ENCODE measurements around the gene ERCC6L2. TPM values are rescaled to one million over a fixed set of nuclear protein-coding genes. Genes with fewer than 3 reads are reported as not detected.

ERCC6L2 gene
- total and polyA plus RNA-seq, 2 donors (not counting 1 experiment from before 2014, with no cell fraction given), result 10.1 to 52.0 TPM

DNA sequence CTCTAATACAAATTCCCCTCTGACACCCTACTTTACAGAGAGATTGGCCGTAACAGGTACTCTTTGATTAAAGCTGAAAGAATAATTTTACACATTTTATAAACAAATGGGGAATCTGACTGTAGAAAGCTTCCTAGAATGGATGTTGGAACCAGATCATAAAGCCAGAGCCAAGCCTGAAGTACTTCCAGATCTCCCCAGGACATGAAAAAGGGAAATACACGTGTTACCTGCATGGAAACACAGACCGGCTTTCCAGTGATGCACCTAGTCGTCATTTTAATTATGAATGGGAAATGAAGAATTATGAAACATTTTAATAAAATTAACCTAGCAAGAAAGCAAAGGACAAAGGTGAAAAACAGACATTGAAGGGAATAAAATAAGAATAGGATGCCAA lies 66.5 kb downstream of the ERCC6L2 start:
- no peaks in the 10 kb centered on the region for H3K27me3 Mint-ChIP-seq
- no peak overlapping the region for H3K4me2 ChIP-seq (replicated peaks; ENCODE audit: low read depth, low read length, poor library complexity, severe bottlenecking)
- H3K4me3 ChIP-seq (ENCODE audit: control extremely low read depth in 1 of 5, extremely low read depth in 1 of 5, insufficient read depth in 1 of 5, low read depth in 2 of 5, low read length in 4 of 5), result no peak overlapping the region
- H3K9me3 Mint-ChIP-seq (ENCODE audit: insufficient read depth), result peaks cover 16% of the 10 kb centered on the region
- ATAC-seq (ENCODE audit: low read depth) (no peak), DNase-seq (no peak)
- no peaks in the 10 kb centered on the region for H3K4me1 ChIP-seq (ENCODE audit: control insufficient read depth in 2 of 2, insufficient read depth in 2 of 2, low read length in 2 of 2)
- WGBS (ENCODE audit: insufficient coverage), result no CpG with 5 or more reads among the region's 4 CpGs
- intact Hi-C loops (cut with micrococcal nuclease), result no loop called here
- H3K27ac ChIP-seq (ENCODE audit: low read length in 2 of 2), result no peak overlapping the region
- no peak overlapping the region for H3K4me3 Mint-ChIP-seq
- peaks cover 0 to 9% (median 4%) of the 10 kb centered on the region in 3 donors for H3K9me3 ChIP-seq (ENCODE audit: control extremely low read depth in 1 of 3, control insufficient read depth in 2 of 3, insufficient read depth in 1 of 3, low read length in 2 of 3)
- no peaks in the 10 kb centered on the region for H4K20me1 ChIP-seq (ENCODE audit: control insufficient read depth, insufficient read depth, low read length, poor library complexity, severe bottlenecking)
- CTCF ChIA-PET, result no interaction called here
- H3K27me3 ChIP-seq (replicated peaks in 1 of 4; ENCODE audit: control extremely low read depth in 1 of 4, control insufficient read depth in 3 of 4, insufficient read depth in 4 of 4, low read length in 3 of 4), result no peaks in the 10 kb centered on the region
- H3K27ac Mint-ChIP-seq, result no peak overlapping the region
- H2AFZ ChIP-seq (ENCODE audit: insufficient read depth, low read depth, low read length, poor library complexity, severe bottlenecking), result no peak overlapping the region
- no peak overlapping the region for H3K9ac ChIP-seq (ENCODE audit: low read length)
- TF ChIP-seq, protein P1, sequence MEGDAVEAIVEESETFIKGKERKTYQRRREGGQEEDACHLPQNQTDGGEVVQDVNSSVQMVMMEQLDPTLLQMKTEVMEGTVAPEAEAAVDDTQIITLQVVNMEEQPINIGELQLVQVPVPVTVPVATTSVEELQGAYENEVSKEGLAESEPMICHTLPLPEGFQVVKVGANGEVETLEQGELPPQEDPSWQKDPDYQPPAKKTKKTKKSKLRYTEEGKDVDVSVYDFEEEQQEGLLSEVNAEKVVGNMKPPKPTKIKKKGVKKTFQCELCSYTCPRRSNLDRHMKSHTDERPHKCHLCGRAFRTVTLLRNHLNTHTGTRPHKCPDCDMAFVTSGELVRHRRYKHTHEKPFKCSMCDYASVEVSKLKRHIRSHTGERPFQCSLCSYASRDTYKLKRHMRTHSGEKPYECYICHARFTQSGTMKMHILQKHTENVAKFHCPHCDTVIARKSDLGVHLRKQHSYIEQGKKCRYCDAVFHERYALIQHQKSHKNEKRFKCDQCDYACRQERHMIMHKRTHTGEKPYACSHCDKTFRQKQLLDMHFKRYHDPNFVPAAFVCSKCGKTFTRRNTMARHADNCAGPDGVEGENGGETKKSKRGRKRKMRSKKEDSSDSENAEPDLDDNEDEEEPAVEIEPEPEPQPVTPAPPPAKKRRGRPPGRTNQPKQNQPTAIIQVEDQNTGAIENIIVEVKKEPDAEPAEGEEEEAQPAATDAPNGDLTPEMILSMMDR (IDR thresholded peaks at IDR 0.05), result no peak
- TF ChIP-seq EZH2 (IDR thresholded peaks at IDR 0.05; ENCODE audit: borderline replicate concordance, insufficient read depth, low read depth, low read length, poor library complexity, severe bottlenecking), result no peak
- peaks cover 10 to 22% of the 10 kb centered on the region in 2 experiments for H3K36me3 ChIP-seq (replicated peaks in 1 of 2; ENCODE audit: control extremely low read depth in 1 of 2, control insufficient read depth in 1 of 2, extremely low read depth in 1 of 2, insufficient read depth in 2 of 2, low read length in 1 of 2)
- H3K79me2 ChIP-seq (ENCODE audit: control insufficient read depth, insufficient read depth, low read length), result no peaks in the 10 kb centered on the region
- POLR2A ChIA-PET, result no interaction called here
- no peaks in the 10 kb centered on the region for H3K4me1 Mint-ChIP-seq

- peaks cover 13% of the 10 kb centered on the region for H3K9me3 Mint-ChIP-seq (ENCODE audit: insufficient read depth)
Observed at GRCh38 chr9:95947118-95947517, 71.6 kb downstream of the ERCC6L2 start.

More at GRCh38 chr9:95947118-95947517, 71.6 kb downstream of the ERCC6L2 start:
- no peaks in the 10 kb centered on the region for H3K4me1 Mint-ChIP-seq
- Histone ChIP-seq H3K4me3 (ENCODE audit: control extremely low read depth in 1 of 5, extremely low read depth in 1 of 5, insufficient read depth in 1 of 5, low read depth in 2 of 5, low read length in 4 of 5) (no peak overlapping the region), H3K4me2 (replicated peaks; ENCODE audit: low read depth, low read length, poor library complexity, severe bottlenecking) (no peak overlapping the region), H3K27ac (ENCODE audit: low read length in 2 of 2) (no peak overlapping the region), H3K9me3 (ENCODE audit: control extremely low read depth in 1 of 3, control insufficient read depth in 2 of 3, insufficient read depth in 1 of 3, low read length in 2 of 3) (peaks cover 0 to 4% (median 3%) of the 10 kb centered on the region in 3 donors), H3K4me1 (ENCODE audit: control insufficient read depth in 2 of 2, insufficient read depth in 2 of 2, low read length in 2 of 2) (no peaks in the 10 kb centered on the region), H3K27me3 (replicated peaks in 1 of 4; ENCODE audit: control extremely low read depth in 1 of 4, control insufficient read depth in 3 of 4, insufficient read depth in 4 of 4, low read length in 3 of 4) (no peaks in the 10 kb centered on the region), H2AFZ (ENCODE audit: insufficient read depth, low read depth, low read length, poor library complexity, severe bottlenecking) (no peak overlapping the region), H3K36me3 (replicated peaks in 1 of 2; ENCODE audit: control extremely low read depth in 1 of 2, control insufficient read depth in 1 of 2, extremely low read depth in 1 of 2, insufficient read depth in 2 of 2, low read length in 1 of 2) (peaks cover 0 to 10% of the 10 kb centered on the region in 2 experiments), H4K20me1 (ENCODE audit: control insufficient read depth, insufficient read depth, low read length, poor library complexity, severe bottlenecking) (no peaks in the 10 kb centered on the region), H3K9ac (ENCODE audit: low read length) (no peak overlapping the region), H3K79me2 (ENCODE audit: control insufficient read depth, insufficient read depth, low read length) (no peaks in the 10 kb centered on the region)
- TF ChIP-seq, protein P1 (IDR thresholded peaks at IDR 0.05), result no peak
- no peak for TF ChIP-seq EZH2 (IDR thresholded peaks at IDR 0.05; ENCODE audit: borderline replicate concordance, insufficient read depth, low read depth, low read length, poor library complexity, severe bottlenecking)
- ChIA-PET CTCF (no interaction called here), POLR2A (no interaction called here)
- no peaks in the 10 kb centered on the region for H3K27me3 Mint-ChIP-seq
- DNase-seq (no peak), ATAC-seq (ENCODE audit: low read depth) (no peak)
- WGBS (ENCODE audit: insufficient coverage), result no CpG with 5 or more reads among the region's 1 CpG
- no peak overlapping the region for H3K27ac Mint-ChIP-seq
- intact Hi-C loops (cut with micrococcal nuclease), result no loop called here
- H3K4me3 Mint-ChIP-seq, result no peak overlapping the region

All from B cell (primary cell).